GM18907 (cell line): ENCODE data around the gene SCGB1D4.

Experiments used
- ATAC-seq: cut with Tn5 transposase; IDR thresholded peaks from one replicate; pipeline ENCODE4 v1.9.1; 2021; ENCODE audit warnings: mild to moderate bottlenecking, moderate library complexity; ENCODE audit not compliant: unreplicated experiment

The SCGB1D4 gene

DNA sequence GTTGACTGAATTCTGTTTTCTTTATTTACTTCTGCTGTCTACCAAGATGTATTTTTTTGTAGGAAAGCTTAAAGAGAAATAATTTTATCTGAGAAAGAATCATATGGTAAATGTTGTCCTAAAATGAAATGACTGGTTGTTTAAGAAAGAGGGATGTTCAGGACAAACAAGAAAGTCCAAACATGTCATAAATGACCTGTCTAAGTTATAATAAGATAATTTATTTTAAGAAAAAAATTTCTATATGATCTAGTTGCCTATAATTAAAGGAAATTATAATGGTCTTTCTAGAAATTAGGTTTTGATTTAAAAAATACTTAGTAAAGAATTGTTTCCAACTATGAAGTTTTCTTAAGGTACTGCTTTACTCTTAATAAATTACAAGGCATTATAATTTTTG, 18.4 kb downstream of the SCGB1D4 start:
- no peak for ATAC-seq

- ATAC-seq = no peak
Observed at GRCh38 chr11:62273789-62274275, 25.0 kb downstream of the SCGB1D4 start.

DNA sequence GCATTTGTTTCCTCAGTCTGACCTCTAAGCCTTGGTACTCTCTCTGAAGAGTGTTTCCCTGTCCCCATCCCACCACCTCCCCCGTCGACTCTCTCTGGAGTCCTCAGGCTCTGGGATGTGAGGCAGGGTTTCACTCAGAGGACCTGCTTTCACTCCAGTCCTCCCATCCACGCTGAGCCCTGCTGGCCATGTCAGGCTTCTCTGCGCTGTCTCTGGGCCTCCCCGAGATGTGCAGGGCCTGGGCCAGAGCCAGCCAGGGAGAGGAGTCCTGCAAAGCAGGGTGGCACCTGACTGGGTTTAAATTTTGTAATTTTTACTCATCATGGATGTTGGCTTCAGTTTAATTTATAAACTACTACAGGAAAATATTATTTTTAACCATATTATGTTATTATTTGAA, 25.6 kb downstream of the SCGB1D4 start:
- ATAC-seq = no peak

DNA sequence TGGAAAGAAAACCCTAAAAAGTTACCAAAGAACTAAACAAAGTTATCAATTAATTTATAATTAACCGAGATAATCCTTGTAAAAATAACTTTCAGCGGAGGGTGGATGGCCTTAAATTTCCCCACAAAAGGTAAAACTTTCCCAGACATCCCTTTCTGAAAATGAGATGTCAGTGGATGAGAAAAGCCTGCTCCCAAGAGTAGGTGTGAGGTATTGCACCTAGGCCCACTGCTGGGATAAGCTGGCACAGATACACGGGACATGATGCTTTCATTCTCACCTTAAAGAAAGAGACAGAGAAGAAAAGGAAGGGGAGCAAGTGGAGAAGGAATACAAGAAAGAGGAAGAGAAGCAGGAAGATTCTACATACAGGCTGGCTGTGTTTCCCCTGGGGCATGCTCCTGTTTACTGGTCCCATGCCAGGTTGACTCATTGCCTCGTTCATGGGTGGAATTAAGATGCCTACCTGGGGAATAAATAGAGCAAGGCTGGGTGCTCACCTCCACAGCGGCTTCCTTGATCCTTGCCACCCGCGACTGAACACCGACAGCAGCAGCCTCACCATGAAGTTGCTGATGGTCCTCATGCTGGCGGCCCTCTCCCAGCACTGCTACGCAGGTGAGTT, 29.1 kb downstream of the SCGB1D4 start, which contains the start of gene SCGB2A2:
SCGB2A2 (plus strand) TSS at position 505 of the 625 bp plus-strand sequence; CDS start at position 564, 59 bp downstream.
- no peak for ATAC-seq

GRCh38 chr11:62267576-62267975, 31.3 kb downstream of the SCGB1D4 start:
- ATAC-seq = no peak

GRCh38 chr11:62267050-62267449, 31.8 kb downstream of the SCGB1D4 start:
- no peak for ATAC-seq

DNA sequence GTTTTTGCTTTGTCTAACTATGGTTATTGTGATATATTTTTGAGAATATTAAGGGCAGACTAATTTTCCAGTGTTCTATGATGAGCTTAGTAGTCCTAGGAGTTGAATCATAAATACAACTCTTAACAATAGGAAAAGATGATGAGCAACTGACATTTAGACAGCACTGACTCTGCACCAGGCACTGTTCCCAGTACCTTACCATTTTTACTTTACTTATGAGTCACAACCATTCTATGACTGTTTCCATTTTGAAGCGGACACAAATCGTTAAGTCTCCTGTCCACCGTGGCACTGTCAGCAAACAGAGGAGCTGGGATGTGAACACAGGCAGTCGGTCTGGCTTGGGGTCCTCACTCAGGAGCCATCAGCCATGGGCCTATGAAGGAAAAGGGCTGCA, 32.3 kb downstream of the SCGB1D4 start:
- no peak for ATAC-seq

- no peak for ATAC-seq
Observed at GRCh38 chr11:62264004-62264403, 34.9 kb downstream of the SCGB1D4 start.

GRCh38 chr11:62260261-62260953, 38.5 kb downstream of the SCGB1D4 start:
- no peak for ATAC-seq

GRCh38 chr11:62256281-62256680, 42.6 kb downstream of the SCGB1D4 start:
- no peak for ATAC-seq

DNA sequence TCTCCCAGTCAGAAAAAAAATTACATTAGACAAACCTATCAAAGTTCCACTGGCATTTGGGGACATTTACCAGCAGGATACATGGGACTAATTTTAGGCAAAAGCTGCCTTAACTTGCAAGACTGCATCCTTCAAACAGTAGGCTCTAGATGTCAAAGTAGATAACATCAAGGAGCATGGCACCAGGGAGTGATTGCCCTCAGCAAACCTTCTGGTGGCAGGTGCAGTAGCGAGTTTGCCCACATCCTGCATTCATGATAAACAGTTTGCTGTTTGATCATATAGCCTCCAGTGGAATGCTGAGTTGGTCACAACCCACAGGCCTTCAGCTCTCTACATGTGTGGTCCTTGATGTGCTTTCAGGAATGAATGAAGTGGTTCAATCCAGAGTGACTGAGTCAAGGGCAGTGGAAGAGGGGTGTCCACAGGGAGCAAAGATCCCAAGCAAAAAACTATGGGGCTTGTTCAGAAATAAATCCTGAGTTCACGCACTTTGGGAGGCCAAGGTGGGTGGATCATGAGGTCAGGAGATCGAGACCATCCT, 44.8 kb downstream of the SCGB1D4 start:
- no peak for ATAC-seq

DNA sequence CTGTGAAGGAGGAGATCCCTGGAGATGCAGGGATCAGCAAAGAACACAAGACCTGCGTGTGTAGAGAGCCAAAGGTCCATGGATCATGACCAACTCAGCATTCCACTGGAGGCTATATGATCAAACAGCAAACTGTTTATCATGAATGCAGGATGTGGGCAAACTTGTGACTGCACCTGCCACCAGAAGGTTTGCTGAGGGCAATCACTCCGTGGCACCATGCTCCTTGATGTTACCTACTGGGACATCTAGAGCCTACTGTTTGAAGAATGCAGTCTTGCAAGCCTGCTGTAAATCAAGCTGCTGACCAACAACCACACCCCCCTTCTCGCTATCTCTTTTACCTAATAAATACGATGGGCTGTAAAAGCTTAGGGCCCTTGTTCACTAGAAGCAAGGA, 47.2 kb downstream of the SCGB1D4 start:
- no peak for ATAC-seq
